Measurements from ENCODE around the gene SLC6A9.

Gene SLC6A9

DNA sequence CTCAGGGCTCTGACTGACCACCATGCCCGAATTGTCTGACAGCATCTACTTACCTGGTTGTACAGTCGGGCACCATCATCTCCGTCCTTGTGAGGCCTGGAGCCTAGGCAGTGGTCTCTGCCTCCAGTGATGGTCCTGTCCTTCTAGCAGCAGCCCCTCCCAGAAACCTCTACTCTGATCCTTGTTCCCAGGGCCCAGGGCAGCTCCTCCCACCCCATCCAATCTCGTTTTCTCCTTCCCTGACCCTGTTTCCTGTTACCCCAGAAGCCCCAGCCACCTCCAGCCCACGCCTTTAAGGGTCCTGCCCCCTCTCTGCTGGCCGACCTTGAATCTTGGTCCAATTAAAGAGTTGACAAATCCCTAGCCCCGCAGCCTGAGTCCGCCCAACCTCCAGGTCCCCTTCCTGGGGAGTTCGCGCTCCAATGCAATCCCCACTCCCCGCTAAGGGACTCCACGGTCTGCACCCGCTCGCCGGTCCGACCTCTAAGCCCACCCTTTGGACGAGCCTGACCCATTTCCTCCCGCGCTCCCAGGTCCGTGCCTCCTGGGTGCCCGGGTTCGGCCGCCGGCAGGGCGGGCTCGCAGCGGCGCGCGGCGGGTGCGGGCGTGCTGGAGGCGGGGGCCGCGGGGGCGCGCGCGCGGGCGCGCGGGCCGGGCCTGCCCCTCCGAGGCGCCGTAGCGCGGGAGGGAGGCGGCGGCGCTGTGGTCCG is 52.6 kb downstream of the SLC6A9 start, which contains the start of gene B4GALT2:
B4GALT2 (plus strand) TSS at position 660 of the 710 bp plus-strand sequence. CDS start 1,951 bp downstream, outside the sequence.
- no peaks in the 10 kb centered on the region for H3K27me3 ChIP-seq (ENCODE audit: control insufficient read depth, insufficient read depth, low read length)
- no peaks in the 10 kb centered on the region for H3K9me3 ChIP-seq (ENCODE audit: control insufficient read depth, insufficient read depth, low read length)
- H3K27ac ChIP-seq (ENCODE audit: low read length): no peak within 1 kb of the TSS
- DNase-seq (ENCODE audit: low read depth, low spot score): no peak
- WGBS (ENCODE audit: insufficient coverage, insufficient read length): no CpG with 5 or more reads among the region's 54 CpGs
- peaks cover 5% of the 10 kb centered on the region; the same call in 1 of the 2 replicates for H3K36me3 ChIP-seq (ENCODE audit: control insufficient read depth, insufficient read depth, low read length)
- peaks cover 4% of the 10 kb centered on the region; the same call in 1 of the 2 replicates for H3K4me1 ChIP-seq (ENCODE audit: control insufficient read depth, insufficient read depth, low read length)
- peak within 1 kb of the TSS; percentile 55 for H3K4me3 ChIP-seq (ENCODE audit: low read length)

DNA sequence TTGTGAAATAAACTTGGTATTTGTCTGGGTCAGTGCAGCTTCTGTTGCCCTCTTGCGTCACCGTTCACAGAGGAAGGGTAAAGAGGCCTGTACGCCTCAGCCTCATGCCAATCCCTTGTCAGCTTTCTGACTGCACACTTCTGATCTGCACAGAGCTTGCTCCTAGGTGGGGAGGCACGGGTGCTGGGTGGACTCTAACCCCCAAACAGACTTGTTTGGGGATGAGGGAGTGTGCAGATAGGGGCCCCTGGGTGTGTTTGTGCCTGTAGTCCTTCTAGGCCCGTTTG is 53.1 kb downstream of the SLC6A9 start:
- Histone ChIP-seq H3K4me1 (ENCODE audit: control insufficient read depth, insufficient read depth, low read length) (peaks cover 4% of the 10 kb centered on the region; the same call in 1 of the 2 replicates), H3K36me3 (ENCODE audit: control insufficient read depth, insufficient read depth, low read length) (peaks cover 5% of the 10 kb centered on the region; the same call in 1 of the 2 replicates)
- no CpG with 5 or more reads among the region's 5 CpGs for WGBS (ENCODE audit: insufficient coverage, insufficient read length)

DNA sequence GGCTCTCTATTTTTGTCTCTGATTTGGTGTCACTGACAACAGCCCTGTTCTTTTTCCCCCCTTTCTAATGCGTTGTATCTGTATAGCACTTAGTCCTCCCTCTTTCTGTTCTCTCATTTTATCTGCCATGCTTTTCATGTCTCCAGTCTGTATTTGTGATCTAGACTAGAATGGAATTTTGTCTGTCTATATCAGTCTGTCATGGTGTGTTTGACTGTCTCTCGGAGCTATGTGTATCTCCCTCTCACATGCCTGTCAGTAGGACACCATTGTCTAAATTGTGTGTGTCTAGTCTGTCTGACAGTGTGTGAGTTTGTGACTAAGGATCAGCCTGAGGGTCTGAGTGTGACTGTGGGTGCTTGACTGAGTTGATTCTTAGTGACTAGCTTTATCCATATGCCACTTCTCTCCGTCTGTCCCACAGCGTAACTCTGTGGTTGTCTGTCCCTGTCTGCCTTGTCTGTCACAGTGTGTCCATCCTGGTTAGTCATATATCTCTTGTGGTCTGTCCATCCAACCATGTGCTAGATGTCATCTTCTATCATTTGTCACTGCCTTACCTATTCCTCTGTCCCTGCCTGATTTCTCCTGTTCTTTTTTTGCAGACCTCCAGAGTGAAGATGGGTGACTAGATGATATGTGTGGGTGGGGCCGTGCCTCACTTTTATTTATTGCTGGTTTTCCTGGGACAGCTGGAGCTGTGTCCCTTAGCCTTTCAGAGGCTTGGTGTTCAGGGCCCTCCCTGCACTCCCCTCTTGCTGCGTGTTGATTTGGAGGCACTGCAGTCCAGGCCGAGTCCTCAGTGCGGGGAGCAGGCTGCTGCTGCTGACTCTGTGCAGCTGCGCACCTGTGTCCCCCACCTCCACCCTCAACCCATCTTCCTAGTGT is 53.6 kb downstream of the SLC6A9 start:
- Histone ChIP-seq H3K4me1 (ENCODE audit: control insufficient read depth, insufficient read depth, low read length) (peaks cover 4% of the 10 kb centered on the region; the same call in 1 of the 2 replicates), H3K9me3 (ENCODE audit: control insufficient read depth, insufficient read depth, low read length) (no peaks in the 10 kb centered on the region), H3K27ac (ENCODE audit: low read length) (no peak overlapping the region), H3K27me3 (ENCODE audit: control insufficient read depth, insufficient read depth, low read length) (no peaks in the 10 kb centered on the region), H3K36me3 (ENCODE audit: control insufficient read depth, insufficient read depth, low read length) (peaks cover 6% of the 10 kb centered on the region), H3K4me3 (ENCODE audit: low read length) (no peak overlapping the region)
- WGBS (ENCODE audit: insufficient coverage, insufficient read length): no CpG with 5 or more reads among the region's 9 CpGs
- no peak for DNase-seq (ENCODE audit: low read depth, low spot score)

More for the DNA sequence above, 53.1 kb downstream of the SLC6A9 start:
- Histone ChIP-seq H3K9me3 (ENCODE audit: control insufficient read depth, insufficient read depth, low read length) (no peaks in the 10 kb centered on the region), H3K4me3 (ENCODE audit: low read length) (no peak overlapping the region), H3K27ac (ENCODE audit: low read length) (no peak overlapping the region), H3K27me3 (ENCODE audit: control insufficient read depth, insufficient read depth, low read length) (no peaks in the 10 kb centered on the region)
- DNase-seq (ENCODE audit: low read depth, low spot score): no peak

DNA sequence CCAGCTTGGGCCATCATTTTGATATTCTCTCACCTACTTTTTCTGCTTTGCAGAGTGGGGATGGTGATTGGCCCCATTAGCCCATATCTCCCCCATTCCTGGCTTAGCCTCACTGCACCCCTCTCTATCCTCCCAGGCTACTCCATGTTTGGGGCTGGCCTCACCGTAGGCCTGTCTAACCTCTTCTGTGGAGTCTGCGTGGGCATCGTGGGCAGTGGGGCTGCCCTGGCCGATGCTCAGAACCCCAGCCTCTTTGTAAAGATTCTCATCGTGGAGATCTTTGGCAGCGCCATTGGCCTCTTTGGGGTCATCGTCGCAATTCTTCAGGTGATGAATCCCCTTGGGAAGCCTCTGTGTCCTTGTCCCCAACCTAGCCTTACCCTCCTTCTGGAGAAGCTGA is 54.4 kb downstream of the SLC6A9 start:
- no peak for DNase-seq (ENCODE audit: low read depth, low spot score)
- H3K9me3 ChIP-seq (ENCODE audit: control insufficient read depth, insufficient read depth, low read length): no peaks in the 10 kb centered on the region
- no CpG with 5 or more reads among the region's 8 CpGs for WGBS (ENCODE audit: insufficient coverage, insufficient read length)
- no peak overlapping the region for H3K4me3 ChIP-seq (ENCODE audit: low read length)
- H3K36me3 ChIP-seq (ENCODE audit: control insufficient read depth, insufficient read depth, low read length): peaks cover 11% of the 10 kb centered on the region
- no peaks in the 10 kb centered on the region for H3K27me3 ChIP-seq (ENCODE audit: control insufficient read depth, insufficient read depth, low read length)
- no peak overlapping the region for H3K27ac ChIP-seq (ENCODE audit: low read length)
- H3K4me1 ChIP-seq (ENCODE audit: control insufficient read depth, insufficient read depth, low read length): peaks cover 4% of the 10 kb centered on the region; the same call in 1 of the 2 replicates

DNA sequence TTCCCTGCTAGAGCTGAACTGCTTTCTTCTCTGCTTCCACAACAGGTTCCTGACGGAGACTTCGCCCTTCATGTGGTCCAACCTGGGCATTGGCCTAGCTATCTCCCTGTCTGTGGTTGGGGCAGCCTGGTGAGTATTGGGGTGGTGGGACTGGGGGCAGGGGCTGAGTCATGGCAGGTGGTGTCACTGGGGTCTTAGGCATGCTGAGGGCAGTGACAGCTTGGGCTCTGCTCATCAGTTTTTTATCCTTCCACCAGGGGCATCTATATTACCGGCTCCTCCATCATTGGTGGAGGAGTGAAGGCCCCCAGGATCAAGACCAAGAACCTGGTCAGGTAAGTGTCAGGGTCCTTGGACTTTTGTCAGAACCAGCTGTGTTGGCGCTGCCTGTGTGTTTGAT is 55.2 kb downstream of the SLC6A9 start:
- H3K4me3 ChIP-seq (ENCODE audit: low read length): no peak overlapping the region
- DNase-seq (ENCODE audit: low read depth, low spot score): no peak

DNA sequence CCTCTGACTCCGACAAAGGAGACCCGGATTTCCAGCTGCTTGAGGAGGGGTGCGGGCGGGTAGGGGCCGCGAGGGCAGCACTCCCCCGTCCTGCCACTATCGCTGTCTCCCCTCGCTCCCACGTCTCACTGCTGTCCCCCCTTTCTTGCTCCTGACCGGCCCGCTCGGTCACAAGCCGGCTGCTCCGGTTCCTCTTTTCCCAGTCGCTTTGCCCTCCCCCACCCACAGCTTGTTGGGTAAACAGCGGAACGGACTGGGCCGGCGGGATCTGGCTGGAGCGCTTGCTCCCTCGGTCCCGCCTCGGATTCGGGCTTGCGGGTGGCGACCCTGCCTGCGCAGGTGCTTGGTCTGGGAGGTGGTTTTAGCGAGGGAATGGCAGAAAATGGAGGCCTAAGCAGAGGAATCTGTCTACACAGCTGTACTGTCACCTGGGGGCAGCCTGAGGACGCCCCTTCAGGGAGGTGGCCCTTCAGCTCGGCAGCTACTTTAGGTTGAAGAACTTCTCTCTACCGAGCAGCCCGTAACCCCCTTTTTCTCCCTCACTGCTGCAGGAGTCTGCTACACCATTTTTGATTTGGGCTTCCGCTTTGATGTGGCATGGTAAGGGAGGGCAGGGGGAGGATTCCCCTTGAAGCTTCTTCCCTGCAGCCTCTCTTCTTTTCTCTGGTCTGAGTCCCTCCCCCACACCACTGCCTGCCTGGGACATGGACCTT is 55.9 kb downstream of the SLC6A9 start:
- Histone ChIP-seq H3K9me3 (ENCODE audit: control insufficient read depth, insufficient read depth, low read length) (no peaks in the 10 kb centered on the region), H3K4me3 (ENCODE audit: low read length) (peak overlapping the region; percentile 91), H3K36me3 (ENCODE audit: control insufficient read depth, insufficient read depth, low read length) (peaks cover 10% of the 10 kb centered on the region), H3K27ac (ENCODE audit: low read length) (no peak overlapping the region), H3K4me1 (ENCODE audit: control insufficient read depth, insufficient read depth, low read length) (peaks cover 6% of the 10 kb centered on the region; the same call in 1 of the 2 replicates), H3K27me3 (ENCODE audit: control insufficient read depth, insufficient read depth, low read length) (no peaks in the 10 kb centered on the region)
- DNase-seq (ENCODE audit: low read depth, low spot score): no peak
- no CpG with 5 or more reads among the region's 34 CpGs for WGBS (ENCODE audit: insufficient coverage, insufficient read length)

More for the DNA sequence above, 55.2 kb downstream of the SLC6A9 start:
- no CpG with 5 or more reads among the region's 4 CpGs for WGBS (ENCODE audit: insufficient coverage, insufficient read length)
- H3K36me3 ChIP-seq (ENCODE audit: control insufficient read depth, insufficient read depth, low read length): peaks cover 10% of the 10 kb centered on the region
- H3K27ac ChIP-seq (ENCODE audit: low read length): no peak overlapping the region
- no peaks in the 10 kb centered on the region for H3K9me3 ChIP-seq (ENCODE audit: control insufficient read depth, insufficient read depth, low read length)
- no peaks in the 10 kb centered on the region for H3K27me3 ChIP-seq (ENCODE audit: control insufficient read depth, insufficient read depth, low read length)
- peaks cover 4% of the 10 kb centered on the region; the same call in 1 of the 2 replicates for H3K4me1 ChIP-seq (ENCODE audit: control insufficient read depth, insufficient read depth, low read length)

DNA sequence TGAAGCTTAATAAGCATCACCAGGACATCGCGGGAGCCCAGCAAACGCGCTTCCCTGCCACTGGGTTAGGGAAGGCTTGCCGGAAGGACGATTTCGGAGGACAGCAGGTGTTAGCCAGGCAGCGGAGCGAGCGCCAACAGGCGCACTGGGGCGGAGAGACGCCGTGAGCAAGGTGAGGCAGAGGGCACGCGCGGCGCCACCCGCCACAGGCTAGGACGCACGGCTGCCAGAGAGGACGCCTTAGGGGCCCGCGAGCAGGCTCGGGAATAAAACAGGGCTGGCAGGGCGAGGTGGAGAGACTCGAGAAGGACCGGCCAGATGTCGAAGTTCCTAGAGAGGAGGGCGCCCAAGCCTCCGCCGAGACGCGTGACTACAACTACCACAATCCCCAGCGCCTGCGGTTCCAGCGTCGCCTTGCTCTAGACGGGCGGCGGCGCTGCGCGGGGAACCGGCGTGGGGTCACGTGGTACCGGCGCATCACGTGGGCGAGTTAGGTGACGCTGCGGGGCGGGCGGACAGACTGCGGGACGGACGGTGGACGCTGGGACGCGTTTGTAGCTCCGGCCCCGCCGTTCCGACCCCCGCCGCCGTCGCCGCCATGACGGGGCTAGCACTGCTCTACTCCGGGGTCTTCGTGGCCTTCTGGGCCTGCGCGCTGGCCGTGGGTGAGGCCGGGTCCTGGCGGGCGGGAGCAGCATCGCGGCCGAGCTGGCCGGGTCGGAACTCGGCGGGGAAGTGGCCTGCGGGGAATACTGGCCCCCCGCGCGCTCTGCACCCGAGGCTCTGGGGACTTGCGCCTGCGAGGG is 56.6 kb downstream of the SLC6A9 start, which contains the start of gene ATP6V0B:
ATP6V0B (plus strand) TSS at position 518 of the 806 bp plus-strand sequence; CDS start at position 599, 81 bp downstream.
- Histone ChIP-seq H3K9me3 (ENCODE audit: control insufficient read depth, insufficient read depth, low read length) (no peaks in the 10 kb centered on the region), H3K27ac (ENCODE audit: low read length) (no peak within 1 kb of the TSS), H3K36me3 (ENCODE audit: control insufficient read depth, insufficient read depth, low read length) (peaks cover 10% of the 10 kb centered on the region), H3K4me3 (ENCODE audit: low read length) (peak within 1 kb of the TSS; percentile 91), H3K27me3 (ENCODE audit: control insufficient read depth, insufficient read depth, low read length) (no peaks in the 10 kb centered on the region), H3K4me1 (ENCODE audit: control insufficient read depth, insufficient read depth, low read length) (peaks cover 3% of the 10 kb centered on the region; the same call in 1 of the 2 replicates)
- DNase-seq (ENCODE audit: low read depth, low spot score): peak; percentile 91
- no CpG with 5 or more reads among the region's 93 CpGs for WGBS (ENCODE audit: insufficient coverage, insufficient read length)

DNA sequence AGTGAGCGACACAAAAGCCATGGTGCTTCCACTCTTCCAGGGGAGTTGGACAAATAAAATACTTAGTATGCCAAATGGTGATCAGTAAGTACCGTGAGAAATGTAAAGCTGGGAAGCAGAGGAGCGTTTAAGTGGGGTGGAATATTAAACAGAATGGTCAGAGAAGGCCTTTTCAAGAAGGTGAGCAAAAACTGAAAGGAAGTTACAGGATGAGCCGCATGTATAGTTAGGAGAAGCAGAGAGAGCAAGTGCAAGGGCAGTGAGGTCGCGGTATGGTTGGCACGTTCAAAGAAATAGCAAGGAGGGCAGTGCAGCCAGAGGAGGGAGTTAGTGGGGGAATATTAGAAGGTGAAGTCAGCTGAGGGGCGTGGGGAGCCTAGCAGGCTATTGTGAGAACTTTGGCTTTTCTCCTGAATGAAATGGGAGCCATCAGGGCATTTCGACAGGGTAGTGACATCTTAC is 57.2 kb downstream of the SLC6A9 start:
- WGBS (ENCODE audit: insufficient coverage, insufficient read length): no CpG with 5 or more reads among the region's 9 CpGs

DNA sequence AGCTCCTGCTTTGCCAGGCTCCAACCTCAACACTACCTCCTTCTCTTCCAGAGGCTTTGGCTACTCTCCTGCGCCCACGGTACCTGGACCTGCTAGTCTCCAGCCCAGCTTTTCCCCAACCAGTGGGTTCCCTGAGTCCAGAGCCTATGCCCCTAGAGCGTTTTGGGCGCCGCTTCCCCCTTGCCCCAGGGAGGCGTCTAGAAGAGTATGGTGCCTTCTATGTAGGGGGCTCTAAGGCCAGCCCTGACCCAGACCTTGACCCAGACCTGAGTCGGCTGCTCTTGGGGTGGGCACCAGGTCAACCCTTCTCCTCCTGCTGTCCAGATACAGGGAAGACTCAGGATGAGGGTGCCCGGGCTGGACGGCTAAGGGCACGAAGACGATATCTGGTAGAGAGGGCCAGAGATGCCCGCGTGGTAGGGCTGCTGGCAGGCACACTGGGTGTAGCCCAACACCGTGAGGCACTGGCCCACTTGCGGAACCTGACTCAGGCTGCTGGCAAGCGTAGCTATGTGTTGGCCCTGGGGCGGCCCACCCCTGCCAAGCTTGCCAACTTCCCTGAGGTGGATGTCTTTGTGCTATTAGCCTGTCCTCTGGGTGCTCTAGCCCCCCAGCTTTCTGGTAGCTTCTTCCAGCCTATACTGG is 59.8 kb downstream of the SLC6A9 start:
- Histone ChIP-seq H3K4me1 (ENCODE audit: control insufficient read depth, insufficient read depth, low read length) (peaks cover 3% of the 10 kb centered on the region; the same call in 1 of the 2 replicates), H3K4me3 (ENCODE audit: low read length) (no peak overlapping the region), H3K9me3 (ENCODE audit: control insufficient read depth, insufficient read depth, low read length) (no peaks in the 10 kb centered on the region), H3K27me3 (ENCODE audit: control insufficient read depth, insufficient read depth, low read length) (no peaks in the 10 kb centered on the region), H3K27ac (ENCODE audit: low read length) (no peak overlapping the region), H3K36me3 (ENCODE audit: control insufficient read depth, insufficient read depth, low read length) (peaks cover 9% of the 10 kb centered on the region)
- WGBS (ENCODE audit: insufficient coverage, insufficient read length): no CpG with 5 or more reads among the region's 17 CpGs
- no peak for DNase-seq (ENCODE audit: low read depth, low spot score)

More for the DNA sequence above, 57.2 kb downstream of the SLC6A9 start:
- peaks cover 3% of the 10 kb centered on the region; the same call in 1 of the 2 replicates for H3K4me1 ChIP-seq (ENCODE audit: control insufficient read depth, insufficient read depth, low read length)
- peaks cover 10% of the 10 kb centered on the region for H3K36me3 ChIP-seq (ENCODE audit: control insufficient read depth, insufficient read depth, low read length)
- no peaks in the 10 kb centered on the region for H3K27me3 ChIP-seq (ENCODE audit: control insufficient read depth, insufficient read depth, low read length)
- H3K9me3 ChIP-seq (ENCODE audit: control insufficient read depth, insufficient read depth, low read length): no peaks in the 10 kb centered on the region
- no peak overlapping the region for H3K27ac ChIP-seq (ENCODE audit: low read length)
- DNase-seq (ENCODE audit: low read depth, low spot score): no peak
- peak overlapping the region; percentile 91; the same call in 1 of the 2 replicates for H3K4me3 ChIP-seq (ENCODE audit: low read length)
